A549 (cell line): ENCODE results near the gene BCKDK. TPM values are rescaled to one million over a fixed set of nuclear protein-coding genes. Genes with fewer than 3 reads are reported as not detected.
A peak's percentile ranks its signal among the peaks of the same experiment; 100 is the strongest.

Experiments used
- ATAC-seq, 2 experiments: fragments of 200-7000 bp in 1 of 2; fragments of >200 bp in 1 of 2; cut with Nextera tagmentation in 1 of 2; cut with Tn5 transposase in 1 of 2; 3 replicates each; pipeline versions ENCODE4 v1.8.0 to v1.9.1; 2018 to 2020; ENCODE audit warnings: mild to moderate bottlenecking in 1 of 2, moderate library complexity in 1 of 2
- CTCF ChIA-PET: fragments of 300-600 bp; sonication (Branson Sonifier 250); formaldehyde crosslinking; extraction: SDS; loops from one replicate; lab custom pipeline; 2021; ENCODE audit warnings: antibody characterized with exemption, inconsistent platforms; lab: Yijun Ruan, JAX
- POLR2A ChIA-PET: fragments of 350-600 bp; formaldehyde crosslinking; extraction: SDS; loops from one replicate; lab custom pipeline; 2021; ENCODE audit warnings: antibody characterized with exemption, inconsistent platforms; lab: Yijun Ruan, JAX
- DNase-seq, 2 experiments: peaks; one replicate each; pipeline versions ENCODE4 v3.0.0 to v3.0.0-alpha.2; 2011 to 2016; ENCODE audit warnings: low read depth in 1 of 2, low spot score in 1 of 2
- FAIRE-seq: peaks from 2 replicates; lab custom pipeline; 2011; peaks lifted over from hg19 to GRCh38; lab: Jason Lieb, UNC
- H3K27ac ChIP-seq, 2 experiments: fragments of >200 bp; sonication (Bioruptor Twin); formaldehyde crosslinking; 3 replicates each; pipeline ENCODE4 v1.5.1; 2016 to 2017
- H3K4me1 ChIP-seq: fragments of >200 bp; sonication (Bioruptor Twin); formaldehyde crosslinking; 3 replicates; pipeline ENCODE4 v1.6.1; 2016
- H3K4me2 ChIP-seq: fragments of >200 bp; sonication (Bioruptor Twin); formaldehyde crosslinking; 3 replicates; pipeline ENCODE4 v1.6.1; 2016
- H3K4me3 ChIP-seq: fragments of >200 bp; sonication (Bioruptor Twin); formaldehyde crosslinking; 3 replicates; pipeline ENCODE4 v1.5.1; 2016
- H3K9me3 ChIP-seq: fragments of >200 bp; sonication (Bioruptor Twin); formaldehyde crosslinking; 3 replicates; pipeline ENCODE4 v1.6.1; 2016
- ATOH8 ChIP-seq: fragments of 250-450 bp; sonication (Bioruptor Pico); IDR thresholded peaks from 2 replicates; pipeline ENCODE4 v1.5.0; 2020; ENCODE audit warnings: low read depth, mild to moderate bottlenecking, moderate library complexity
- BHLHE40 ChIP-seq: IDR thresholded peaks from 2 replicates; pipeline ENCODE4 v1.6.1; 2012; ENCODE audit warnings: low read depth, low read length, inconsistent platforms
- CBX8 ChIP-seq: fragments of 200-600 bp; sonication (generic); IDR thresholded peaks from 2 replicates; pipeline ENCODE4 v1.6.1; 2016
- CEBPB ChIP-seq, 2 experiments: fragments of >200 bp in 1 of 2; sonication (Bioruptor Twin) in 1 of 2; formaldehyde crosslinking in 1 of 2; IDR thresholded peaks; 2 replicates each; pipeline ENCODE4 v1.6.1; 2012 to 2016
- CHD2 ChIP-seq: fragments of 150-350 bp; IDR thresholded peaks from 2 replicates; pipeline ENCODE4 v1.6.1; 2014; ENCODE audit warnings: low read length; ENCODE audit not compliant: partially characterized antibody
- ESRRA ChIP-seq: fragments of 150-350 bp; IDR thresholded peaks from 2 replicates; pipeline ENCODE4 v1.6.1; 2014; ENCODE audit warnings: mild to moderate bottlenecking, low read length, borderline replicate concordance
- FOSB ChIP-seq: fragments of 250-450 bp; sonication (Bioruptor Pico); IDR thresholded peaks from 2 replicates; pipeline ENCODE4 v1.5.0; 2020; ENCODE audit warnings: mild to moderate bottlenecking, moderate library complexity
- GATA3 ChIP-seq: IDR thresholded peaks from 2 replicates; pipeline ENCODE4 v1.6.1; 2012; ENCODE audit warnings: borderline replicate concordance
- HES2 ChIP-seq: fragments of >200 bp; sonication (Bioruptor Twin); formaldehyde crosslinking; IDR thresholded peaks from 2 replicates; pipeline ENCODE4 v1.6.1; 2016
- HOXB13 ChIP-seq: fragments of 250-450 bp; sonication (Bioruptor Pico); IDR thresholded peaks from 2 replicates; pipeline ENCODE4 v1.5.0; 2020; ENCODE audit warnings: low read depth, mild to moderate bottlenecking, moderate library complexity
- NFE2L2 ChIP-seq: fragments of 150-350 bp; conservative IDR thresholded peaks from 2 replicates; pipeline ENCODE4 v1.6.1; 2014; ENCODE audit warnings: low read length
- POLR2A ChIP-seq: IDR thresholded peaks from 2 replicates; pipeline ENCODE4 v1.6.1; 2012; ENCODE audit warnings: mild to moderate bottlenecking, low read length
- RCOR1 ChIP-seq: fragments of 150-350 bp; IDR thresholded peaks from 2 replicates; pipeline ENCODE4 v1.6.1; 2014; ENCODE audit warnings: antibody characterized with exemption, low read length, low read depth
- RFX5 ChIP-seq: fragments of 450-650 bp; IDR thresholded peaks from 2 replicates; pipeline ENCODE4 v1.7.1; 2014; ENCODE audit warnings: antibody characterized with exemption, mild to moderate bottlenecking, moderate library complexity
- RNF2 ChIP-seq: fragments of 200-600 bp; sonication (generic); IDR thresholded peaks from 2 replicates; pipeline ENCODE4 v1.6.1; 2016; ENCODE audit warnings: low read depth, mild to moderate bottlenecking, antibody characterized with exemption, moderate library complexity, borderline replicate concordance
- SMC3 ChIP-seq: fragments of >200 bp; sonication (Bioruptor Twin); formaldehyde crosslinking; IDR thresholded peaks from 3 replicates; pipeline ENCODE4 v1.6.1; 2018; ENCODE audit warnings: inconsistent platforms
- TFCP2L1 ChIP-seq: fragments of 250-450 bp; sonication (Bioruptor Pico); IDR thresholded peaks from 2 replicates; pipeline ENCODE4 v1.5.0; 2021; ENCODE audit warnings: mild to moderate bottlenecking
- ZC3H11A ChIP-seq: fragments of 450-650 bp; IDR thresholded peaks from 2 replicates; pipeline ENCODE4 v1.6.1; 2014; ENCODE audit warnings: antibody characterized with exemption, mild to moderate bottlenecking
- ZFP36 ChIP-seq: fragments of 450-650 bp; IDR thresholded peaks from 2 replicates; pipeline ENCODE4 v1.6.1; 2014; ENCODE audit warnings: borderline replicate concordance; ENCODE audit not compliant: partially characterized antibody
- ZSCAN20 ChIP-seq: fragments of 250-450 bp; sonication (Bioruptor Pico); IDR thresholded peaks from 2 replicates; pipeline ENCODE4 v1.8.0; 2022; ENCODE audit warnings: mild to moderate bottlenecking, moderate library complexity
- WGBS: methylation state at CpG from one replicate; pipeline ENCODE4 v1.1.6; 2017; ENCODE audit errors: missing lambda C conversion rate; 5-methylcytosine and 5-hydroxymethylcytosine counted together
- polyA plus RNA-seq, 4 experiments: library from polyadenylated mRNA; depleted of rRNA in 3 of 4; stranded (reverse); fragments of >200 nt; fragmentation: RNase III in 1 of 4; extraction: RNeasy Plus Mini Kit Qiagen cat#74134 plus additional on column Dnase treatment in 1 of 4; gene quantifications; 2 replicates in 3 of 4; 3 replicates in 1 of 4; pipeline ENCODE4 v1.2.3, GENCODE V29; 2011 to 2017
- TF ChIP-seq, protein P1 (sequence below): fragments of 450-650 bp; IDR thresholded peaks from 2 replicates; pipeline ENCODE4 v1.6.1; 2014; ENCODE audit warnings: antibody characterized with exemption

BCKDK gene
- polyA plus RNA-seq, 2 of the 4 experiments (the other 2 are of a cell fraction): 20.7 to 36.7 TPM

DNA sequence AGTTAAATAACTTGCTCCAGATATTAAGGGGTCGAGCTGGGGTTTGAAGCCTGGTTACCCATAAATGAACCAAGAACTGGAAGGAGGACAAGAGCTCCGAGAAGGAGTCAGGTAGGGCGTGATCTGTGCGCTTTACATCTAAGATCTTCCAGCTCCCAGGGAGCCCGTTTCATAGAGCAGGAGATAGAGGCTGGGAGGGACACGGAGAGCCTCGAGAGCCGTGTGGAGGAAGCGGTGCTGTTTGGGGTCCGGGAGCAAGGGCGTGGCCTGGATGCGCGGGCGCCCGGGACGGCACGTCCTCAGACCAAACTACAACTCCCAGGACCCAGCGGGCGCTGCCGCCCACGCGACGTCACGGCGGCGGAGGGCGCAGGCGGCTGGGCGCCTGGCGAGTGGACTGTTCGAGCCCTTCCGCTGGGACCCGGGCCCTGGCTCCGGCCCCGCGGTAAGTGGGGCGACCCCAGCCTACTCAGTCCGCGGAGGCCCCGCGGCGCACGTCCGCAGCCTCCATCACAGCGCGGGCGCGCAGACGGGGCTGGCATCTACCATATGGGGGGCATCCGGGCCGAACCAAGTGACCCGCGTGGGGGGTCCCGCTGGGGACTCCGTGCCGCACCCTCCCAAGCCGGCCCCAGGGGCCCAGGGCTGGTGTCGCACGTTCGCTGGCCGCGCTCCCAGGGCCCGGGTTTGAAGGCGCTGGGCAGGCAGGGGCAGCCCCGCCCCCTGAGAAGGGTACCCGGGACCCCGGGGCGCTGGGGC is at the start of gene BCKDK (continued):
- TF ChIP-seq RCOR1 (no peak), ZSCAN20 (CRISPR knock-in tag) (no peak), SMC3 (no peak), CBX8 (no peak), HES2 (no peak), RNF2 (no peak), ATOH8 (CRISPR knock-in tag) (no peak), ZFP36 (no peak), POLR2A (peak; percentile 62), TFCP2L1 (no peak), ZC3H11A (no peak), NFE2L2 (no peak)
- TF ChIP-seq, protein P1, sequence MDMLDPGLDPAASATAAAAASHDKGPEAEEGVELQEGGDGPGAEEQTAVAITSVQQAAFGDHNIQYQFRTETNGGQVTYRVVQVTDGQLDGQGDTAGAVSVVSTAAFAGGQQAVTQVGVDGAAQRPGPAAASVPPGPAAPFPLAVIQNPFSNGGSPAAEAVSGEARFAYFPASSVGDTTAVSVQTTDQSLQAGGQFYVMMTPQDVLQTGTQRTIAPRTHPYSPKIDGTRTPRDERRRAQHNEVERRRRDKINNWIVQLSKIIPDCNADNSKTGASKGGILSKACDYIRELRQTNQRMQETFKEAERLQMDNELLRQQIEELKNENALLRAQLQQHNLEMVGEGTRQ: no peak
- TF ChIP-seq, all 56 proteins: peak for 7

DNA sequence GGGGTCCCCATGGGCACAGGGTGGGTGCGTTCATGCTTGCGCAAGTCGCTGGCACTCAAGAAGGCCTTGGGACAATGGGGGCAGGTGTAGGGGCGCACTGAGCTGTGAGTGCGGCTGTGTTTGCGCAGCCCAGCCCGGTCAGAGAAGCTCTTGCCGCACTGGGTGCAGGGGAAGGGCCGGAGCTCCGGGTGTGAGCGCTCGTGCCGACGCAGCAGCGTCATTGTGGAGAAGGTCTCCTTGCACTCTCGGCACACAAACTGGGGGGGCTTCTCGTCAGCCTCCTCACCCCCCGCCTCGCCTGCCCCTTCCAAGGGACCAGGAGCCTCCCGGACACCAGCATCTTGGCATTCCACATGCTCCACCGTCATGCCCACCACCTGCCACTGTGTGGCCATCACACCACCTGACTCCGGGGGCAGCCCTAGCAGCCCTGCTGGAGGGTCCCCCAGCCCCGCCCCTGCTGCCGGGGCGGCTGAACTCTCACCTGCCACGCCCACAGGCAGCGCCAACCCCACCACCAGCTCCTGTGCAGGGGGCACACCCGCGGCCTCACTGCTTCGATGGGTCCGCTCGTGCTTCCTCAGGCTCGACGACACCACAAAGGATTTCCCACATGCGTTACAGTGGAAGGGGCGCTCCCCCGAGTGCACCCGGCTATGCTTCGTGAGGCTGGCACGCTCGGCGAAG is 46.9 kb upstream of the BCKDK start:
- no peaks in the 10 kb centered on the region for H3K9me3 ChIP-seq
- no peak overlapping the region for H3K4me2 ChIP-seq
- CTCF ChIA-PET: interaction anchor here (0.7 to 3.0 kb wide), 4 partner anchors 12 to 81 kb away, joined by 3 to 8 read pairs (median 6); partner anchors contain the start of genes ZNF646 and ZNF668
- H3K4me3 ChIP-seq: no peak overlapping the region
- FAIRE-seq (no peak), ATAC-seq (no peak), DNase-seq (no peak)
- H3K27ac ChIP-seq: no peak overlapping the region
- peaks cover 13% of the 10 kb centered on the region for H3K4me1 ChIP-seq
- WGBS: 97% methylated on average over 29 of the region's 42 CpGs
- no peak for TF ChIP-seq CEBPB (IDR thresholded peaks at IDR 0.05)
- no peak for TF ChIP-seq RFX5
- TF ChIP-seq BHLHE40: no peak
- TF ChIP-seq ZFP36: no peak
- TF ChIP-seq HOXB13 (CRISPR knock-in tag): no peak
- no peak for TF ChIP-seq ESRRA
- TF ChIP-seq FOSB (CRISPR knock-in tag): no peak
- POLR2A ChIA-PET: interaction anchor here (0.9 kb wide), 1 partner anchor 13 kb away, joined by 3 read pairs; the partner anchor contains the start of genes ZNF646 and ZNF668

DNA sequence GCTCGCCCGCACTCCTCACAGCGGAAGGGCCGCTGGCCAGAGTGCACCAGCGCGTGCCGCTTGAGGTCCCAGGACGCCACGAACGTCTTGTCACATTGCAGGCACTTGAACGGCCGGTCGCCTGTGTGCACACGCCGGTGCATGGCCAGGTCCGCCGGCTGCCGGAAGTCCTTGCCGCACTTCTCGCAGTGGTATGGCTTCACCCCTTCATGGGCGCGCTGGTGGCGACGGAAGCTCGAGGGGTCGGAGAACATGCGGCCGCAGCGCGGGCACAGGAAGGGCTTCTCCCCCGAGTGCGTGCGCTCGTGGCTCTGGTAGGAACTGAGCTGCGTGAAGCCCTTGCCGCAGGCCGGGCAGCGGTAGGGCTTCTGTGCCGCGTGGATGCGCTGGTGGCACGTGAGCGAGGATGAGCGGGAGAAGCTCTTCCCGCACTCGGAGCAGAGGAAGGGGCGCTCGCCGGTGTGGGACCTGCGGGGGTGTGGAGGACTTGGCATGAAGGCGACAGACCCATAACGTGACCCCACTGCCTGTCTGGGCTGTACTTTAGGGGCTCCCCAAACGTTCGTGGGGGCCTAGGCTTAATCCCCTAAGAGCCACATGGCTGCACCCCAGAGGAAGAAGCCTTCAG is 46.3 kb upstream of the BCKDK start:
- WGBS: 94% methylated on average over 36 of the region's 54 CpGs
- no peak overlapping the region for H3K27ac ChIP-seq
- no peak overlapping the region for H3K4me2 ChIP-seq
- CTCF ChIA-PET: interaction anchor here (1.2 kb wide), 1 partner anchor 77 kb away, joined by 3 read pairs; no protein-coding TSS in a partner anchor
- DNase-seq (no peak), ATAC-seq (no peak), FAIRE-seq (no peak)
- peaks cover 13% of the 10 kb centered on the region for H3K4me1 ChIP-seq
- TF ChIP-seq TFCP2L1 (no peak), HES2 (no peak), CHD2 (no peak), GATA3 (no peak)
- POLR2A ChIA-PET: no interaction called here
- no peaks in the 10 kb centered on the region for H3K9me3 ChIP-seq
- H3K4me3 ChIP-seq: no peak overlapping the region
